Common myeloid progenitor, CD34-positive (primary cell): ENCODE measurements around the gene CFAP161. TPM values are rescaled to one million over a fixed set of nuclear protein-coding genes. Genes with fewer than 3 reads are reported as not detected.
A peak's percentile ranks its signal among the peaks of the same experiment; 100 is the strongest.

Source experiments
- CTCF ChIA-PET: fragments of 350-600 bp; sonication (Branson Sonifier 250); formaldehyde crosslinking; loops from one replicate; lab custom pipeline; 2021; ENCODE audit warnings: antibody characterized with exemption; lab: Charles Lee
- POLR2A ChIA-PET: fragments of 350-600 bp; sonication (Branson Sonifier 250); formaldehyde crosslinking; loops from one replicate; lab custom pipeline; 2021; ENCODE audit warnings: antibody characterized with exemption; lab: Charles Lee
- DNase-seq, 3 donors: peaks; one replicate each; pipeline versions ENCODE4 v3.0.0 to v3.0.0-alpha.2; 2013
- H3K27ac ChIP-seq, 2 experiments: 1 replicate in 1 of 2; 2 replicates in 1 of 2; pipeline ENCODE4 v1.7.0; 2013; ENCODE audit warnings: inconsistent platforms in 2 of 2, low read length in 2 of 2, mild to moderate bottlenecking in 2 of 2, low read depth in 1 of 2, moderate library complexity in 1 of 2; ENCODE audit not compliant: severe bottlenecking in 2 of 2, insufficient read depth in 1 of 2, poor library complexity in 1 of 2
- H3K27me3 ChIP-seq, 5 experiments: replicated peaks in 2 of 5; 1 replicate in 3 of 5; 2 replicates in 2 of 5; pipeline versions ENCODE4 v1.6.1 to v1.7.0; 2013; ENCODE audit warnings: low read length in 4 of 5, mild to moderate bottlenecking in 2 of 5, moderate library complexity in 2 of 5, inconsistent platforms in 1 of 5; ENCODE audit not compliant: insufficient read depth in 5 of 5, control insufficient read depth in 4 of 5
- H3K36me3 ChIP-seq, 4 experiments: 1 replicate in 2 of 4; 2 replicates in 2 of 4; pipeline versions ENCODE4 v1.6.1 to v1.7.0; 2013; ENCODE audit warnings: low read length in 3 of 4, control low read depth in 1 of 4, mild to moderate bottlenecking in 1 of 4; ENCODE audit not compliant: control insufficient read depth in 4 of 4, insufficient read depth in 4 of 4
- H3K4me1 ChIP-seq, 4 experiments: 1 replicate in 3 of 4; 2 replicates in 1 of 4; pipeline versions ENCODE4 v1.6.1 to v1.7.1; 2013; ENCODE audit warnings: low read length in 3 of 4, mild to moderate bottlenecking in 3 of 4, control low read depth in 1 of 4, inconsistent platforms in 1 of 4, moderate library complexity in 1 of 4; ENCODE audit not compliant: control insufficient read depth in 4 of 4, insufficient read depth in 4 of 4; ENCODE audit errors: control extremely low read depth in 1 of 4
- H3K4me3 ChIP-seq, 7 experiments: 1 replicate in 4 of 7; 2 replicates in 3 of 7; pipeline versions ENCODE4 v1.5.1 to v1.7.0; 2013; ENCODE audit warnings: mild to moderate bottlenecking in 7 of 7, low read length in 6 of 7, moderate library complexity in 6 of 7, inconsistent platforms in 2 of 7, low read depth in 2 of 7, control low read depth in 1 of 7; ENCODE audit not compliant: insufficient read depth in 4 of 7, control insufficient read depth in 1 of 7; ENCODE audit errors: extremely low read depth in 1 of 7
- H3K9me3 ChIP-seq, 5 experiments: 1 replicate in 4 of 5; 2 replicates in 1 of 5; pipeline versions ENCODE4 v1.6.1 to v1.7.1; 2013; ENCODE audit warnings: low read length in 4 of 5, mild to moderate bottlenecking in 2 of 5, inconsistent platforms in 1 of 5, low read depth in 1 of 5, moderate library complexity in 1 of 5; ENCODE audit not compliant: control insufficient read depth in 4 of 5, insufficient read depth in 2 of 5; ENCODE audit errors: control extremely low read depth in 1 of 5
- WGBS: methylation state at CpG from one replicate; pipeline ENCODE4 v1.1.5; 2013; ENCODE audit not compliant: insufficient coverage; 5-methylcytosine and 5-hydroxymethylcytosine counted together
- polyA plus RNA-seq: library from polyadenylated mRNA; unstranded; fragments of 120-200 nt; gene quantifications from one replicate; pipeline ENCODE4 v1.2.1, GENCODE V29; 2013

CFAP161 gene, protein sequence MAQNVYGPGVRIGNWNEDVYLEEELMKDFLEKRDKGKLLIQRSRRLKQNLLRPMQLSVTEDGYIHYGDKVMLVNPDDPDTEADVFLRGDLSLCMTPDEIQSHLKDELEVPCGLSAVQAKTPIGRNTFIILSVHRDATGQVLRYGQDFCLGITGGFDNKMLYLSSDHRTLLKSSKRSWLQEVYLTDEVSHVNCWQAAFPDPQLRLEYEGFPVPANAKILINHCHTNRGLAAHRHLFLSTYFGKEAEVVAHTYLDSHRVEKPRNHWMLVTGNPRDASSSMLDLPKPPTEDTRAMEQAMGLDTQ
- 0.30 TPM for polyA plus RNA-seq

DNA sequence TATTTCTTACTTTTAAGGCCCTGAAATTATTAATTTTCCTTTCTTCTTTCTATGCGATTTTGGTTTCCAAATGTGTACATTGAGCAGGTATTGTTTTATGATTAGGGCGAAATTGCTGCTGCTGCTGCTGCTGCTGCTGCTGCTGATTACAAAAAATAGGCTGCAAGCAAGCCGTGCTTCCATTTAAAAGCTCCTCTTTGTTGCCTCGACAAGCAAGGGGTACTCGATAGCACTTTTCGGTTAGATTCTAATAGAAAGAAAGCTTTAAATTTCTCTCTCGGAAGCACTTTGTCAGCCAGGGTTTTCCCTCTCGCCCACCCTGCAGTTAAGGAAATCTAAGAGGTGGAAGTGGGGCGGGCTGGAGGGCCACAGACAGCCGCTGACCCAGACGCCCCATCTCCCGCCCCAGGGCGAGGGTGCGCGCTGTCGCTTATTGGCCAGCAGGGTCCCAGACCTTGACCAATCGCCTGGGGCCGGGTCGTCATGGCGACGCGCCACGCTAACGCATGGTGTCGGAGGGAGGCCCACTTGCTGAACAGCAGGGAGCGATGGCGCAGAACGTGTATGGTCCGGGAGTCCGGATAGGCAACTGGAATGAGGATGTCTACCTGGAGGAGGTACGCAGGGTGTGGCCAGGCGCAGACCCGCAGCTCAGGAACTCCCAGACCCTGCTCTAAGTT is at the start of gene CFAP161:
CFAP161 (plus strand) TSS at position 489 of the 680 bp plus-strand sequence; CDS start at position 549, 60 bp downstream.
- WGBS, result 11% methylated on average over 31 of the region's 33 CpGs
- H3K27ac ChIP-seq, result no peak within 1 kb of the TSS
- peaks cover 3 to 14% (median 5%) of the 10 kb centered on the region in 5 experiments for H3K27me3 ChIP-seq
- peak; percentile 63 to 74 (median 70) for DNase-seq
- ChIA-PET CTCF (no interaction called here), POLR2A (no interaction called here)
- H3K4me3 ChIP-seq, result peak within 1 kb of the TSS in 6 of 7 experiments; percentile 13 to 73 (median 55)
- H3K36me3 ChIP-seq, result no peaks in the 10 kb centered on the region
- H3K9me3 ChIP-seq, result no peaks in the 10 kb centered on the region
- peaks cover 0 to 9% (median 7%) of the 10 kb centered on the region in 4 experiments for H3K4me1 ChIP-seq

DNA sequence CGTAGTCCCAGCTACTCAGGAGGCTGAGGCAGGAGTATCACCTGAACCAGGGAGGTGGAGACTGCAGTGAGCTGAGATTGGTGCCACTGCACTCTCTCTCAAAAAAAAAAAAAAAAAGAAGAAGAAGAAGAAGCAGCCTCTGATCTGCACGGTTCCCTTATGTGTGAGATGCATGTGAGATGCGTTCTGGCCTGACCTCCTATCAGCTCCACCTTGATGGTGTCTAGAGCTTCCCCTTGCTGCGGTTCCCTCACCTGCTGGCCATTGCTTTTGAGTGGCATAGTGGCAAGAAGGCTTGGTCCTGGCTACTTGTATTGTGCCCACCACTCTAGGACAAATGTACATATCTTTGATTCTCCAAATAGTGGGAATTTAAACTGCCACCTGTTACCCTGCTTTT is 49.4 kb upstream of the CFAP161 start:
- H3K36me3 ChIP-seq, result no peaks in the 10 kb centered on the region
- WGBS, result 100% methylated on average over 1 of the region's 4 CpGs
- peak in 2 of 3 donors; percentile 80 to 91 for DNase-seq
- CTCF ChIA-PET, result interaction anchor here (1.9 to 2.1 kb wide), 2 partner anchors 11 to 182 kb away, joined by 7 to 8 read pairs; no protein-coding TSS in a partner anchor
- H3K4me3 ChIP-seq, result peak overlapping the region in 2 of 7 experiments; percentile 1 to 12
- H3K27ac ChIP-seq, result peak overlapping the region in 1 of 2 experiments; percentile 73
- H3K4me1 ChIP-seq, result peaks cover 3 to 59% (median 22%) of the 10 kb centered on the region in 4 experiments
- H3K27me3 ChIP-seq, result no peaks in the 10 kb centered on the region
- POLR2A ChIA-PET, result interaction anchor here (1.1 kb wide), 1 partner anchor 45 kb away, joined by 4 read pairs; no protein-coding TSS in a partner anchor
- no peaks in the 10 kb centered on the region for H3K9me3 ChIP-seq

DNA sequence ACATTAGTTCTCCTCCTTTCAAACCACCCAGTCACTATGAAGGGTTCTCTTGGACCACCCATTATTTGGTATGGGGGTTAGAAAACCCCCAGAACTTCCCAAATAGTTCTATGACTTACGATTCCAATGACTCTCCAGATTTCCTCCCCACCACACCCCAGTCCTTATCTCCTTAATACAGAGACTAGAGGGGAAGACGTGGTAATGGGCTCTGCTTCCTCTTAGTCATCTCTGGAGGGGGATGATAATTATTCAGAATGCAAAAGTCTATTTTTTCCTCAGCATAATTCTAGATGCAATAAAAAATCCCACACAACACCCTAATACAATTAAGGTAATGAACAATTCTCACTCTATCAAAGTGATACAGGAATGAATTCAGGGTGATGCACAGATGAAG is 48.9 kb upstream of the CFAP161 start:
- Histone ChIP-seq H3K36me3 (no peaks in the 10 kb centered on the region), H3K4me1 (peaks cover 3 to 59% (median 22%) of the 10 kb centered on the region in 4 experiments), H3K27ac (peak overlapping the region in 1 of 2 experiments; percentile 73), H3K4me3 (peak overlapping the region in 2 of 7 experiments; percentile 1 to 12), H3K27me3 (no peaks in the 10 kb centered on the region), H3K9me3 (no peaks in the 10 kb centered on the region)
- ChIA-PET POLR2A (no interaction called here), CTCF (interaction anchor here (1.9 to 2.1 kb wide), 2 partner anchors 11 to 181 kb away, joined by 7 to 8 read pairs; no protein-coding TSS in a partner anchor)
- no CpG with 5 or more reads among the region's 2 CpGs for WGBS
- DNase-seq, result peak; percentile 86 to 97 (median 96)

DNA sequence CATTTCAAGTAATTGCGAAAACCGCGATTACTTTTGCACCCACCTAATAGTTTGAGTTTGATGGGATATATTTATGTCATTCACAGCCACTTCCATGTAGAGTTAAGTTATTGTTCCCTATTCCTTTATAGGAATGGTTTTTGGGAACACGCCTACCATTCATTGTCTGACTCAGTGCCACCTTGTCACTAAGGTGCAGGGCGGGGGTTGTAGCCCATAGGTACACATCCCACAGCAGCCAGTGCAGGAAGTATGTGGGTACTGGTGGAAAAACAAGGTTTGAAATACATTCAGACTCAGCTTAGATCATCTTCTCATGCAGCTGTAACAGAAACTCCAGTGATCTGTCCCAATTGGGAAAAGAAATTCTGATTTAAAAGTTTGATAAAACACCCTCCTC is 48.2 kb upstream of the CFAP161 start:
- POLR2A ChIA-PET, result no interaction called here
- DNase-seq, result peak in 2 of 3 donors; percentile 20 to 62
- Histone ChIP-seq H3K4me3 (no peak overlapping the region), H3K36me3 (no peaks in the 10 kb centered on the region), H3K27me3 (no peaks in the 10 kb centered on the region), H3K9me3 (no peaks in the 10 kb centered on the region), H3K27ac (peak overlapping the region in 1 of 2 experiments; percentile 60), H3K4me1 (peaks cover 3 to 59% (median 22%) of the 10 kb centered on the region in 4 experiments)
- CTCF ChIA-PET, result interaction anchor here (1.5 to 2.1 kb wide), 3 partner anchors 10 to 180 kb away, joined by 4 to 8 read pairs (median 7); no protein-coding TSS in a partner anchor
- 87% methylated on average over 3 of the region's 5 CpGs for WGBS

DNA sequence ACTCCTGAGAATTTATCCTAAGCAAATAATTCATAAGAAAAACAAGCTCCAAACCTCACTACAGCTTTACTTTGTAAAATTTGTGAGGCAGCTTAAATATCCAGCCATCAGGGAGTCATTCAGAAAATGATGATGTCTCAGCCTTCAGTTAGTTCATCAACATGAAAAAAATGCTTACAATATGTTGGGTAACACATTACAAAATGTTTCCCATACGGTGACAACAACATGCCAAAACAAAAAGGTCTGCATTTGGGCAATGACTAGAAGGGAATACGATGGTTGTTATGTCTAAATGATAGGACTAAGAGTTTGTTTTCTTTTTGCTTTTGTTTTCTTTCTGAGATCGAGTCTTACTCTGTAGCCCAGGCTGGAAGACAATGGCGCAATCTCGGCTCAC is 47.0 kb upstream of the CFAP161 start:
- Histone ChIP-seq H3K4me1 (peaks cover 3 to 57% (median 25%) of the 10 kb centered on the region in 4 experiments), H3K9me3 (no peaks in the 10 kb centered on the region), H3K27me3 (no peaks in the 10 kb centered on the region), H3K4me3 (no peak overlapping the region), H3K27ac (no peak overlapping the region), H3K36me3 (no peaks in the 10 kb centered on the region)
- no peak for DNase-seq
- CTCF ChIA-PET, result interaction anchor here (0.6 to 1.5 kb wide), 4 partner anchors 19 to 179 kb away, joined by 3 to 4 read pairs (median 4); no protein-coding TSS in a partner anchor
- POLR2A ChIA-PET, result interaction anchor here (0.6 kb wide), 1 partner anchor 64 kb away, joined by 4 read pairs; no protein-coding TSS in a partner anchor
- 100% methylated on average over 1 of the region's 5 CpGs for WGBS

DNA sequence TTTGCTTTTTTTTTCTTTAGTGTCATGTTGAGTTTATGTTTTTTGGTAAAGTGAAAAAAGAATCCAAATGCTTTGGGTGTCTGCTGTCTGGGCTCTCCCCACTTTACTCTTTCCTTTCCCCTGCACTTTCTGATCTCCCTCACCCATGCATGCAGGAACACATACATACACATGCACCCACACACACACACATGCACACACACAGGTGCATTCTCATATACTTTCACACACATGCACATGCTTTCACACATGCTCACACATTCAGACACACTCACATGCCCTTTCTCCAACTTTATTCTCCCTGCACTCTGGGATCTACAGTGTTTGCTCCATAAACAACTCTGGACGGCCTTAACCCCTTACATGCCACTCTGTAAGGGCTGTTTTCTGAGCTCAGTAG is 46.4 kb upstream of the CFAP161 start:
- ChIA-PET CTCF (interaction anchor here (0.6 to 1.1 kb wide), 3 partner anchors 20 to 178 kb away, joined by 3 to 4 read pairs (median 4); no protein-coding TSS in a partner anchor), POLR2A (no interaction called here)
- Histone ChIP-seq H3K9me3 (no peaks in the 10 kb centered on the region), H3K4me1 (peaks cover 8 to 63% (median 31%) of the 10 kb centered on the region in 4 experiments), H3K27me3 (no peaks in the 10 kb centered on the region), H3K36me3 (no peaks in the 10 kb centered on the region), H3K4me3 (no peak overlapping the region), H3K27ac (no peak overlapping the region)
- 91% methylated on average over 1 of the region's 1 CpG for WGBS
- no peak for DNase-seq
